Body of pancreas (tissue), 4 donors: ENCODE data around the gene USP14. TPM values are rescaled to one million over a fixed set of nuclear protein-coding genes. Genes with fewer than 3 reads are reported as not detected.
A peak's percentile ranks its signal among the peaks of the same experiment; 100 is the strongest.
"Not testable (repeated sequence)": the region's sequence is repeated elsewhere in the genome, so short reads cannot be mapped to it uniquely, and the experiment has no call there.

Experiments used
- ATAC-seq: fragments of 150-250 bp; one replicate; pipeline ENCODE4 v1.9.1; 2016
- DNase-seq, 4 donors: peaks; one replicate each; pipeline ENCODE4 v3.0.0-alpha.2; 2019
- H3K27ac ChIP-seq, 4 donors: fragments of 200-600 bp; sonication (generic); 1 replicate in 3 of 4; 2 replicates in 1 of 4; pipeline versions ENCODE4 v1.5.1 to v1.6.1; 2016 to 2019; ENCODE audit warnings: mild to moderate bottlenecking in 1 of 4, mixed read lengths in 1 of 4, moderate library complexity in 1 of 4
- H3K27me3 ChIP-seq, 2 donors: fragments of 200-600 bp; sonication (generic); one replicate each; pipeline ENCODE4 v1.6.0; 2016; ENCODE audit warnings: mild to moderate bottlenecking in 1 of 2
- H3K36me3 ChIP-seq, 2 donors: fragments of 200-600 bp; sonication (generic); replicated peaks in 1 of 2; 2 replicates each; pipeline ENCODE4 v1.5.1; 2016; ENCODE audit warnings: low read depth in 2 of 2; ENCODE audit not compliant: insufficient read depth in 1 of 2
- H3K4me1 ChIP-seq: fragments of 200-600 bp; sonication (generic); one replicate; pipeline ENCODE4 v1.6.0; 2016
- H3K4me3 ChIP-seq, 2 donors: fragments of 200-600 bp; sonication (generic); 1 replicate in 1 of 2; 2 replicates in 1 of 2; pipeline ENCODE4 v1.5.1; 2016 to 2019
- H3K9me3 ChIP-seq, 3 donors: fragments of 200-600 bp; sonication (generic); 1 replicate in 2 of 3; 2 replicates in 1 of 3; pipeline ENCODE4 v1.5.1; 2016
- POLR2A ChIP-seq, 3 donors: fragments of 450-650 bp; IDR thresholded peaks; one replicate each; pipeline ENCODE4 v1.6.1; 2016; ENCODE audit warnings: antibody characterized with exemption in 3 of 3, mild to moderate bottlenecking in 2 of 3
- WGBS, 2 donors: methylation state at CpG; one replicate each; pipeline ENCODE4 v1.1.5; 2017; 5-methylcytosine and 5-hydroxymethylcytosine counted together
- intact Hi-C: fragments of 100-400 bp; cut with DNase I; formaldehyde crosslinking; loops from one replicate; pipeline ENCODE4 v1.15.1; 2023
- total RNA-seq, 2 donors: library from RNA; depleted of rRNA; stranded (reverse); fragments of >200 nt; gene quantifications; one replicate each; pipeline ENCODE4 v1.1.0, GENCODE V29; 2016
- TF ChIP-seq, protein P1 (sequence below), 7 experiments: fragments of 450-650 bp in 4 of 7; fragments of 200-600 bp in 3 of 7; sonication (generic) in 3 of 7; IDR thresholded peaks; one replicate each; pipeline ENCODE4 v1.5.1; 2016 to 2019; ENCODE audit warnings: antibody characterized with exemption in 7 of 7

USP14 gene
- total RNA-seq, 2 donors from 2014 or later: 14.5 to 18.8 TPM

- Histone ChIP-seq H3K27ac (peak overlapping the region; percentile 32 to 86 (median 76)), H3K9me3 (no peaks in the 10 kb centered on the region), H3K4me1 (peaks cover 6% of the 10 kb centered on the region), H3K27me3 (no peaks in the 10 kb centered on the region), H3K36me3 (no peaks in the 10 kb centered on the region), H3K4me3 (no peak overlapping the region)
- DNase-seq: peak; percentile 75 to 84 (median 80)
- TF ChIP-seq POLR2A (IDR thresholded peaks at IDR 0.05): peak in 2 of 3 donors; percentile 34 to 37
- TF ChIP-seq, protein P1, sequence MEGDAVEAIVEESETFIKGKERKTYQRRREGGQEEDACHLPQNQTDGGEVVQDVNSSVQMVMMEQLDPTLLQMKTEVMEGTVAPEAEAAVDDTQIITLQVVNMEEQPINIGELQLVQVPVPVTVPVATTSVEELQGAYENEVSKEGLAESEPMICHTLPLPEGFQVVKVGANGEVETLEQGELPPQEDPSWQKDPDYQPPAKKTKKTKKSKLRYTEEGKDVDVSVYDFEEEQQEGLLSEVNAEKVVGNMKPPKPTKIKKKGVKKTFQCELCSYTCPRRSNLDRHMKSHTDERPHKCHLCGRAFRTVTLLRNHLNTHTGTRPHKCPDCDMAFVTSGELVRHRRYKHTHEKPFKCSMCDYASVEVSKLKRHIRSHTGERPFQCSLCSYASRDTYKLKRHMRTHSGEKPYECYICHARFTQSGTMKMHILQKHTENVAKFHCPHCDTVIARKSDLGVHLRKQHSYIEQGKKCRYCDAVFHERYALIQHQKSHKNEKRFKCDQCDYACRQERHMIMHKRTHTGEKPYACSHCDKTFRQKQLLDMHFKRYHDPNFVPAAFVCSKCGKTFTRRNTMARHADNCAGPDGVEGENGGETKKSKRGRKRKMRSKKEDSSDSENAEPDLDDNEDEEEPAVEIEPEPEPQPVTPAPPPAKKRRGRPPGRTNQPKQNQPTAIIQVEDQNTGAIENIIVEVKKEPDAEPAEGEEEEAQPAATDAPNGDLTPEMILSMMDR (IDR thresholded peaks at IDR 0.05): peak in 2 of 7 experiments; percentile 18 to 43
- peak; percentile 67 for ATAC-seq
- 8 to 9% methylated on average over 23 to 34 of the region's 42 CpGs for WGBS, 2 donors
- intact Hi-C loops: no loop called here
Observed at GRCh38 chr18:111306-112014, 46.9 kb upstream of the USP14 start.

DNA sequence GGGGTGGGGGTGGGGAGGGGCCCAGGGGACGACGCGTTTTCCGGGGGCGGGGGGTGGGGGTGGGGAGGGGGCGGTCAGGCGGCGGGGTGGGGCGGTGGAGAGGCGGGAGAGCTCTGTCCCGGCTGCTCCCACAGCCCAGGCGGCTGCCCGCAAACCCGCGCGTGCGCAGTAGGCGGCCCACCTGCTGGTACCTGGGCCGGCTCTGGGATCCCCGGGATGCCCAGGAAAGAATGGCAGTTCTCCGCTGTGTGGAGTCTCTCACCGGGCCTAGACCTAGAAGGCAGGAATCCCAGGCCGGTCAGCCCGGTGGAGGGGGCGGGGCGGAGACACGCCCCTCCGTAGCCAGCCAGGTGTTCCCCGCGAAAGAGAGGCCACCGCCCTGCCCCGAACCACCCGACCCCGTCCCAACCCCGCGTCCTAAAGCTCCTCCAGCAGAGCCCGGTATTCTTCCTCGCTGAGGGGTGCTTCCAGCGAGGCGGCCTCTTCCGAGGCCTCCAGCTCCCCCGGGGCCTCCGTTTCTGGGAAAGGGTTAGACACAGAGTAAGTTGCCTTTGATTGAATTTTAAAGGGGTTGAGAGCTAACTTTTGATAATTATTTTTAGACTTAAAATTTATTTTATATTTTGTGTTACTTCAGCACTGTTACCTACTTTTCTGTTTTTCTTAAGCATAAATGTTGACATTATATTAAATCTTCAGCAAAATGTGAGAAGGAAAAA is 46.2 kb upstream of the USP14 start:
- peak in 1 of 3 donors; percentile 28 for TF ChIP-seq POLR2A (IDR thresholded peaks at IDR 0.05)
- H3K4me3 ChIP-seq, H3K36me3 ChIP-seq, intact Hi-C loops, H3K9me3 ChIP-seq, H3K27me3 ChIP-seq, H3K4me1 ChIP-seq: not testable (repeated sequence)
- ATAC-seq (peak; percentile 21), DNase-seq (peak; percentile 50 to 61 (median 58))
- 33 to 41% methylated on average over 32 of the region's 43 CpGs for WGBS, 2 donors
- H3K27ac ChIP-seq: peak overlapping the region; percentile 32 to 86 (median 76)

DNA sequence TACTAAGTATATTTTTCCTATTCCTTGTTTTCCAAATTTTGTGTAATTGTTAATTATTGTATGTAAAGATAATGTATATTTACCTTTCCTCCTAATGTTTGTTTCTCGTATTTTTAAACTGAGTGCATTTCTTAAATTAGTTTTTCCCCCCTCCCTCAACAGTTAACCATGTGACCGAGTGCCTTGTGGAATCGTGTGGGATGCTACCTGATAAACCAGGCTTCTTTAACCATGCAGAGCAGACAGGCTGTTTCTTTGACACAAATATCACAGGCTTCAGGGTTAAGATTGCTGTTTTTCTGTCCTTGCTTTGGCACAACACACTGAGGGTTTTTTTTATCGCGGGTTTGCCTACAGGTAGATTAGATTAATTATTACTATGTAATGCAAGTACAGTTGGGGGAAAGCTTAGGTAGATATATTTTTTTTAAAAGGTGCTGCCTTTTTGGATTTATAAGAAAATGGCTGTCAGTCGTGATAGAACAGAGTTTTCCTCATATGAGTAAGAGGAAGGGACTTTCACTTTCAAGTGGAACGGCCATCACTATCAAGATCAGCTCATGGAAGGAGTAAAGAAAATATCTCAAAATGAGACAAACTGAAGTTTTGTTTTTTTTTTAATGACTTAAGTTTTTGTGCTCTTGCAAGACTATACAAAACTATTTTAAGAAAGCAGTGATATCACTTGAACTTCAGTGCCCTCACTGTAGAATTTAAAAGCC is 37.7 kb upstream of the USP14 start:
- H3K27me3 ChIP-seq, ATAC-seq, H3K9me3 ChIP-seq, H3K4me3 ChIP-seq, H3K36me3 ChIP-seq, H3K4me1 ChIP-seq, intact Hi-C loops, H3K27ac ChIP-seq, DNase-seq: not testable (repeated sequence)
- 35 to 47% methylated on average over 7 of the region's 7 CpGs for WGBS, 2 donors

DNA sequence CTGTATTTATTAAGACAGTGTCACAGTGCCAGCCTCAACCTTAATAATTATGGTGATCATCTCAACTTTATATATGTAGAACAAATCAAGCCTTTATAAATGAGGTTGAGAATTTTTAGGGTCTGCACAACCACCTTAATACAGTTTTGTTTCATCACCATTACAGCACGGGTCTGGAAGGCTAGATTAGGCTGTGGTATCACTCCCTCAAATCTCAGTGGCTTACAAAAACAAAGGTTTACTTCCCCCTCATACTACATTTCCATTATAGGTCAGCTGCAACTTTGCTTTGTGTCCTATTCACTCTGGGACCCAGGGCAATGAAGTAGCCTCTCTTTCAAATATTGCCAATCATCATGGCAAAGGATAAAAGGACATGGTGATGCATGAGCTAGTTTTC is 23.3 kb upstream of the USP14 start:
- no peak for DNase-seq
- H3K4me1 ChIP-seq: no peaks in the 10 kb centered on the region
- TF ChIP-seq POLR2A (IDR thresholded peaks at IDR 0.05): no peak
- TF ChIP-seq, protein P1 (IDR thresholded peaks at IDR 0.05): no peak
- ATAC-seq: no peak
- no peaks in the 10 kb centered on the region for H3K27me3 ChIP-seq
- H3K9me3 ChIP-seq: no peaks in the 10 kb centered on the region
- intact Hi-C loops: no loop called here
- WGBS, 2 donors: 21 to 47% methylated on average over 1 of the region's 1 CpG
- no peak overlapping the region for H3K27ac ChIP-seq
- H3K36me3 ChIP-seq: no peaks in the 10 kb centered on the region
- no peak overlapping the region for H3K4me3 ChIP-seq

GRCh38 chr18:136433-136832 is 21.9 kb upstream of the USP14 start:
- H3K27ac ChIP-seq: no peak overlapping the region
- no peaks in the 10 kb centered on the region for H3K27me3 ChIP-seq
- intact Hi-C loops: no loop called here
- H3K4me1 ChIP-seq: no peaks in the 10 kb centered on the region
- no peak for DNase-seq
- no peaks in the 10 kb centered on the region for H3K36me3 ChIP-seq
- no peak overlapping the region for H3K4me3 ChIP-seq
- ATAC-seq: no peak
- H3K9me3 ChIP-seq: no peaks in the 10 kb centered on the region
- TF ChIP-seq, protein P1 (IDR thresholded peaks at IDR 0.05): no peak
- no peak for TF ChIP-seq POLR2A (IDR thresholded peaks at IDR 0.05)
- WGBS, 2 donors: 66 to 82% methylated on average over 7 of the region's 7 CpGs
